Measurements from ENCODE around the gene MZF1.

DNA sequence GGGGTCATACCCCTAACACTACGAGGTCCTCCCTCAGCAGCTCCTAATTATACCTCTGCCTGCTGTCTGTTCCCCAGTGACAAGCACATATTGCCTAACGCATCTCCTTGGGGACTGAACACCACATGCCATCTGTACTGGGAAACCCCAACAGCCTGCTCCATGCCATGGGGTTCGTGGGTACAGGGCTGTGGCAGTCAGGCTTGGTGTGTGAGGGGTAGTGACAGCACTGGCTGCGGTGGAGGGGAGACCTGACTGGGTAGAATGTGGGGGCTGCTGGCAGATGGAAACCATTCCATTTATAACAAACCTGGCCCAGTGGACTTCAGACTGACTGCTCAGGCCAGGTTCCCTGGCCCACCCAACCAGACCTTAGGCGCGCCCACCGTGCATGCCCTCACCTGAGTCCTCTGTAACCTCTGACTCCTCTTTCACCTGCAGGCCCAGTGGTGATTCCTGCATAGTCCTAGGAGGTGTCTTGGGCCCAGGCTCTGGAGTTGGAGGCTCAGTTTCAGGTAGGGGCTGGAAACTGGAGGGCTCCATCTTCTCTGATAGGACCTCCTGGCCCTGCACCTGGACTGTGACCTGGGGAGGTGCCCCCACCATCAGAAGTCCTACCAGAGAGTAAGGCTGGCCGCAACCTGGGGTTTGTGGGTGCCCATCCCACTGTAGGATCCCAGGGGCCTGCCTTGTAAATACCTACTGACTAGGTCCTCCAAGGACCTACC lies 3.0 kb downstream of the MZF1 start:
- TF ChIP-seq EZH2phosphoT487 (IDR thresholded peaks at IDR 0.05; ENCODE audit: insufficient read depth, low read depth) (no peak), EZH2 (IDR thresholded peaks at IDR 0.05; ENCODE audit: insufficient read depth, poor library complexity, severe bottlenecking) (no peak)

All from GM23248 (cell line).